ENCODE data around the gene NELFA. TPM values are rescaled to one million over a fixed set of nuclear protein-coding genes. Genes with fewer than 3 reads are reported as not detected.
"Not testable (repeated sequence)": the region's sequence is repeated elsewhere in the genome, so short reads cannot be mapped to it uniquely, and the experiment has no call there.

The NELFA gene
- total RNA-seq, 2 experiments from 2014 or later: 34.7 to 36.2 TPM

DNA sequence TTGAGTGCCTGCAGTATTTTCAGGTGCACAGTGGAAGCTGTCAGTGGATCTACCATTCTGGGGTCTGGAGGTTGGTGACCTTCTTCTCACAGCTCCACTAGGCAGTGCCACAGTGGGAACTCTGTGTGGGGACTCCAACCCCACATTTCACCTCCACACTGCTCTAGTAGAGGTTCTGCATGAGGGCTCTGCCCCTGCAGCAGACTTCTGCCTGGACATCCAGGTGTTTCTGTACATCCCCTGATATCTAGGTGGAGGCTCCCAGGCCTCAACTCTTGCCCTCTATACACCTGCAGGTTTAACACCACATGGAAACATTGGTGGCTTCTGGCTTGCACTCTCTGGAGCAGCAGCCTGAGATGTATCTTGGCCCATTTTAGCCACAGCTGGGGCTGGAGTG, 17.0 kb upstream of the NELFA start:
- Mint-ChIP-seq H3K27me3 (peaks cover 57% of the 10 kb centered on the region), H3K4me1 (no peaks in the 10 kb centered on the region), H3K4me3 (no peak overlapping the region), H3K9me3 (peaks cover 2% of the 10 kb centered on the region), H3K27ac (no peak overlapping the region), H3K36me3 (ENCODE audit: low read depth) (no peaks in the 10 kb centered on the region)
- ChIA-PET POLR2A (no interaction called here), CTCF (no interaction called here)
- no peak for DNase-seq

DNA sequence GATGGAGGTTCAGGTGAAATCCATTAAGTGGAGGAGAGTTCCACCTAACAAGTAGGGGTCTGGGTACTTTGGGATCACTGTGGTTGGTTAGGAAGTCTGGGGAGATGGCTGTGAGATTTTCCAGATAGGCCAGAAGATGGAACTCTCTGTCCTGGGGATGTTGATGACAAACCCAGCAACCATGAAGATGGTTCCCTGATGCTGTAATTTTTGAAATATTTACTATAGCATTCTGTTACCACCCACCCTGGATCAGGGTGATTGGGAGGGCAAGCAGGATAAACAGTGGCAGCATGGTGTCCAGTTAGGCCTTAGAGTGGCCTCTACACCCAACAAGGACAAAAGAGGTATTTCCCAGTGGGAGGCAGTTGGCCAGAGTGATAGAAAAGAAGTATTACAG, 15.9 kb upstream of the NELFA start:
- POLR2A ChIA-PET: no interaction called here
- CTCF ChIA-PET: no interaction called here
- Mint-ChIP-seq H3K9me3 (peaks cover 2% of the 10 kb centered on the region), H3K27me3 (peaks cover 56% of the 10 kb centered on the region), H3K4me1 (no peaks in the 10 kb centered on the region), H3K4me3 (no peak overlapping the region), H3K36me3 (ENCODE audit: low read depth) (no peaks in the 10 kb centered on the region), H3K27ac (no peak overlapping the region)
- no peak for DNase-seq

DNA sequence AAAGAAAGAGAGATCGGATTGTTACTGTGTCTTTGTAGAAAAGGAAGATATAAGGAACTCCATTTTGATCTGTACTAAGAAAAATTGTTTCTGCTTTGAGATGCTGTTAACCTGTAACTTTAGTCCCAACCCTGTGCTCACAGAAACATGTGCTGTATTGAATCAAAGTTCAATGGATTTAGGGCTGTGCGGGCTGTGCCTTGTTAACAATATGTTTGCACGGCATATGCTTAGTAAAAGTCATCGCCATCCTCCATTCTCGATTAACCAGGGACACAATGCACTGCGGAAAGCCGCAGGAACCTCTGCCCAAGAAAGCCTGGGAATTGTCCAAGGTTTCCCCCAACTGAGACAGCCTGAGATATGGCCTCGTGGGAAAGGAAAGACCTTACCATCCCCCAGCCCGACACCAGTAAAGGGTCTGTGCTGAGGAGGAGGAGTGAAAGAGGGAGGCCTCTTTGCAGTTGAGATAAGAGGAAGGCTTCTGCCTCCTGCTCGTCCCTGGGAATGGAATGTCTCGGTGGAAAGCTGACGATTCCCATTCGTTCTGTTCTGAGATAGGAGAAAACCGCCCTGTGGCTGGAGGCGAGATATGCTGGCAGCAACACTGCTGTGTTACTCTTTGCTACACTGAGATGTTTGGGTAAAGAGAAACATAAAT, 12.7 kb upstream of the NELFA start:
- DNase-seq; H3K36me3 Mint-ChIP-seq (ENCODE audit: low read depth); H3K27ac Mint-ChIP-seq; POLR2A ChIA-PET; H3K9me3 Mint-ChIP-seq; H3K4me3 Mint-ChIP-seq; CTCF ChIA-PET; H3K4me1 Mint-ChIP-seq: not testable (repeated sequence)
- peaks cover 39% of the 10 kb centered on the region for H3K27me3 Mint-ChIP-seq

DNA sequence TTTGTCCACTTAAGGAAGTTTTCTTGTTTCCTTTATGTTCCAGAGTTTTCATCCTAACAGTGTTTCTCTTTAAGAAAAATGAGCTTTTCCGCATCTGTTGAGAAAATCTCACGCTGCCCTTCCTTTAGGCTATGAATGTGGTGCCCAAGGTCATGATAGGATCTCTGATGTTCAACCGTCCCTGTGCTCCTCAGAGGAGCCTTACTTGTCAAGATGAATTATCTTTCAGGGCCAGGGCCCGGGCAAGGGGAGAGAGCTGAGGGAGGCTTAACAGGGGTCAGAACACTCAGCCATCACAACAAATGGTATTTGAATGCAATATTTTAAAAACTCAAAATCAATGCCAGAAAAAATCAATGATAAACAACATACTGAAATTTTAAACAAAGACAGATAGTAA, 6.2 kb upstream of the NELFA start:
- ChIA-PET CTCF (no interaction called here), POLR2A (no interaction called here)
- no peaks in the 10 kb centered on the region for H3K9me3 Mint-ChIP-seq
- no peak overlapping the region for H3K4me3 Mint-ChIP-seq
- peaks cover 7% of the 10 kb centered on the region for H3K4me1 Mint-ChIP-seq
- DNase-seq: no peak
- peaks cover 10% of the 10 kb centered on the region for H3K27me3 Mint-ChIP-seq
- no peak overlapping the region for H3K27ac Mint-ChIP-seq
- H3K36me3 Mint-ChIP-seq (ENCODE audit: low read depth): no peaks in the 10 kb centered on the region

DNA sequence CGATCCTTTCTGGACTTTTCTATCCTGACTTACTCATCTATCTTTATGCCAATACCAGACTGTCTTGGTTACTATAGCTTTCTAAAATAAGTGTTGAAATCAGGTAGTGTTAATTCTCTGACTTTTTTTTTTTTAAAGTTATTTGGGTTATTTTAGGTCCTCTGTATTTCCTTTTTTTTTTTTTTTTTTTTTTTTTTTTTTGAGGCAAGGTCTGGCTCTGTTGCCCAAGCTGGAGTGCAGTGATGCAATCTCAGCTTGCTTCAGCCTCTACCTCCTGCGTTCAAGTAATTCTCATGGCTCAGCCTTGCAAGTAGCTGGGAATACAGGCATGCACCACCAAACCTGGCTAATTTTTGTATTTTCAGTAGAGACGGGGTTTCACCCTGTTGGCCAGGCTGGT, 2.8 kb upstream of the NELFA start:
- H3K36me3 Mint-ChIP-seq (ENCODE audit: low read depth): peaks cover 6% of the 10 kb centered on the region
- POLR2A ChIA-PET: no interaction called here

DNA sequence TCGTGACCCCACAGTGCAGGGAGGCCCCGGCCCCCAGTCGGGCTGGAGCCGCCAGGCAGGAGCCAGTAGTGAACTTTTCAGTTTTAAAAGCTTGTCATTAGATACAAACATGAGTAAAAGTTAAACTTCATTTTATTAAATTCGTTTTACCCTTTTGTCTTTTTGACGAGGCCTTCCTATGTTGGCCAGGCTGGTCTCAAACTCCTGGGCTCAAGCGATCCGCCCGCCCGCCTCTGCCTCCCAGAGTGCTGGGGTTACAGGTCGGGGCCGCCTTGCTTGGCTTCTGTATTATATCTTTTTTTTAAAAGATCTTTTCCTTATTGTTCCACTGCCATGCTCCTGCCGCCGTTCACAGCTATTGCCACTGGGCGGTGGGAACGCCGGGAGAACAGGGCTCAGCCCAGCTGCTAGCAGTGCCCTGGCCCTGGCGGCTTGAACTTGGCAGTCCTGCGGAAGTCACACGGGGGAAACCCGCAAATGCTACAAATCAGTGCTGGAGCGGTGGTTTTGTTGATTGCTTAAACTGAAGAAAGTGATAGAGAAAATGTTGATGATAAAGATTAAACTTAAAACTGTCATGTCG, 968 bp upstream of the NELFA start:
- POLR2A ChIA-PET: interaction anchor here (0.9 kb wide), 1 partner anchor 162 kb away, joined by 6 read pairs; no protein-coding TSS in a partner anchor
- Mint-ChIP-seq H3K36me3 (ENCODE audit: low read depth) (peaks cover 19% of the 10 kb centered on the region), H3K4me3 (peak overlapping the region; percentile 89), H3K27me3 (peaks cover 2% of the 10 kb centered on the region), H3K9me3 (no peaks in the 10 kb centered on the region), H3K27ac (peak overlapping the region; percentile 93), H3K4me1 (peaks cover 31% of the 10 kb centered on the region)
- DNase-seq: peak; percentile 61
- CTCF ChIA-PET: interaction anchor here (0.8 to 2.6 kb wide), 2 partner anchors 9 to 133 kb away, joined by 3 to 6 read pairs; no protein-coding TSS in a partner anchor

More for the DNA sequence above, 2.8 kb upstream of the NELFA start:
- peaks cover 2% of the 10 kb centered on the region for H3K27me3 Mint-ChIP-seq
- no peaks in the 10 kb centered on the region for H3K9me3 Mint-ChIP-seq
- no peak overlapping the region for H3K27ac Mint-ChIP-seq
- peaks cover 20% of the 10 kb centered on the region for H3K4me1 Mint-ChIP-seq
- CTCF ChIA-PET: no interaction called here
- no peak overlapping the region for H3K4me3 Mint-ChIP-seq
- DNase-seq: no peak

DNA sequence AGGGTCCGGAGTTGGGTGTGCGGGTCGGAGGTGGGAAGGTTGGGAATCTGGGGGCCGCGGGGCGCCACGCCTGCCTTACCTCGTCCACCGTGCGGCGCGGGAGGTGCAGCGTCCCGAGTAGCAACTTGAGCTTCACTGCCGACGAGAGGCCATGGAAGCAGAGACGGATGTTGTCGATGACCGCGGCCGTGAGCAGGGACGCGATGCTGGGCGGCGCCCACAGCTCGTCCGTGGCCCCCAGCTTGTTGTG, 178 bp downstream of the NELFA start:
- Mint-ChIP-seq H3K9me3 (no peaks in the 10 kb centered on the region), H3K27ac (peak overlapping the region; percentile 93), H3K4me3 (peak overlapping the region; percentile 89), H3K4me1 (peaks cover 31% of the 10 kb centered on the region), H3K36me3 (ENCODE audit: low read depth) (peaks cover 21% of the 10 kb centered on the region), H3K27me3 (peaks cover 2% of the 10 kb centered on the region)
- ChIA-PET CTCF (interaction anchor here (0.6 to 2.6 kb wide), 2 partner anchors 10 to 540 kb away, joined by 3 to 6 read pairs; no protein-coding TSS in a partner anchor), POLR2A (no interaction called here)
- no peak for DNase-seq

DNA sequence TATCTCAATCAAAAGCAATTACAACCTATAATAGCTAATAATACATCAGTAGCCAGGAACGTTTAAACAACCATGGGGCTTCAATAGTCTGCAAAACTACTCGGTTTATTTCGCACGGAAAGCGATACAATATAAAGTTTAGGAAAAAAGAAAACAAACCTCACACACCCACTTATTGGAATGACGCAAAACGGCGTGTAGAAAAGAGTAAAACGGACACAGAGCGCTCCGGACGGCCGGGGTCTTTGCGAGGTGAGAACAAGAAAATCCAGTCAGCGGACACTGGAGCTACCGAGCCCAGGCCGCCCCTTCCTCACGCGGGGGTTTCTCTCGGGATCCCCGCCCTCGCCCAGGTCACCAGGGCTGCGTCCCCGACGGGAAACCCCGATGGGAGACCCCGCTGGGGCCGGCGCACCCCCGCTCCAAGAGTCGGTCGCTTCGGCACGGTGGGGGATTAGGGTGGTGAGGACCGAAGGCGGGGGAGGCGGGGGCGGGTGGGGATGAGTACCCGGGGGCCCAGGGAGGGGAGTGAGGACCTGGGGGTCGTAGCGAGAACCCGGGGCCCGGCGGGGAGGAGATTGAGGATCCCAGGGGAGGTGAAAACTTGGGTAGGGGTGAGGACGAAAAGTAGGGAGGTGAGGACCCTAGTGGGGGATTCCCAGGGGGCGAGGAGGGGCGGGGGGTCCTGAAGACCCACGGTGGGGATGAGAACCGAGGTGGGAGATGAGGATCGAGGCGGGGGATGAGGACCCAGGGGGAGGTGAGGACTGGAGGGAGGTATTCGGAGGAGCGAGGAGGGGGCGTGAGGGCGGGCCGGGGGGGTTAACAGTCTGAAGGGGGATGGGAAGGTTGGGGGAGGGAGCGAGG, 737 bp downstream of the NELFA start:
- no peak for DNase-seq
- POLR2A ChIA-PET: no interaction called here
- CTCF ChIA-PET: interaction anchor here (2.6 kb wide), 1 partner anchor 11 kb away, joined by 6 read pairs; no protein-coding TSS in a partner anchor

DNA sequence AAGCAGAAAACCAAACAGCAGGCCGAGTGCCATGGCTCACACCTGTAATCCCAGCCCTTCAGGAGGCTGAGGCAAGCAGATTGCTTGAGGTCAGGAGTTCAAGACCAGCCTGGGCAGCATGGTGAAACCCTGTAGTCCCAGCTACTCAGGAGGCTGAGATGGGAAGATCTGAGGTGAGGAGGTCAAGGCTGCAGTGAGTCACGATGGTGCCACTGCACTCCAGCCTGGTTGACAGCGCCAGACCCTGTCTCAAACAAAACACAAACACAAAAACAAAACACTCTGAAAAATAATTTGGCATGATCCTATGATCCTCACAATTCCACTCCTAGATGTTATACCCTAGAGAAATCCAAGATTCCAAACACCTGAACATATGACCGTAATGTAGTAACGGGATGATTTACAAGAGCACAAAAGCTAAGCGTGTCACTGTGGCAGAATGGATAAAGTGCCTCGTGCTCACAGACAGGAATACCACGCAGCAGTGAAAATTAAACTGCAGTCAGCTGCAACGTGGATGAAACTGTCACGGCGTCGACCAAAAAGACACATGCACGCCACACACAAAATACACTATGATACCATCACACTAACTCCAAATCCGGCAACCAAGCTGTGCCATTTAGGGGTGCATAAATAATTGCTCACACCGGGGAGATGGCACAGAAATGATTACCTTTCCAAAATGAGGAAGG, 1.7 kb downstream of the NELFA start:
- Mint-ChIP-seq H3K9me3 (no peaks in the 10 kb centered on the region), H3K4me3 (peak overlapping the region; percentile 89), H3K27ac (peak overlapping the region; percentile 91), H3K27me3 (peaks cover 2% of the 10 kb centered on the region), H3K4me1 (peaks cover 43% of the 10 kb centered on the region), H3K36me3 (ENCODE audit: low read depth) (peaks cover 36% of the 10 kb centered on the region)
- POLR2A ChIA-PET: no interaction called here
- no peak for DNase-seq
- CTCF ChIA-PET: interaction anchor here (0.7 to 2.6 kb wide), 2 partner anchors 11 to 80 kb away, joined by 4 to 6 read pairs; no protein-coding TSS in a partner anchor

More for the DNA sequence above, 737 bp downstream of the NELFA start:
- peaks cover 2% of the 10 kb centered on the region for H3K27me3 Mint-ChIP-seq
- H3K27ac Mint-ChIP-seq: peak overlapping the region; percentile 93
- H3K4me3 Mint-ChIP-seq: peak overlapping the region; percentile 89
- no peaks in the 10 kb centered on the region for H3K9me3 Mint-ChIP-seq
- peaks cover 36% of the 10 kb centered on the region for H3K4me1 Mint-ChIP-seq
- peaks cover 26% of the 10 kb centered on the region for H3K36me3 Mint-ChIP-seq (ENCODE audit: low read depth)

DNA sequence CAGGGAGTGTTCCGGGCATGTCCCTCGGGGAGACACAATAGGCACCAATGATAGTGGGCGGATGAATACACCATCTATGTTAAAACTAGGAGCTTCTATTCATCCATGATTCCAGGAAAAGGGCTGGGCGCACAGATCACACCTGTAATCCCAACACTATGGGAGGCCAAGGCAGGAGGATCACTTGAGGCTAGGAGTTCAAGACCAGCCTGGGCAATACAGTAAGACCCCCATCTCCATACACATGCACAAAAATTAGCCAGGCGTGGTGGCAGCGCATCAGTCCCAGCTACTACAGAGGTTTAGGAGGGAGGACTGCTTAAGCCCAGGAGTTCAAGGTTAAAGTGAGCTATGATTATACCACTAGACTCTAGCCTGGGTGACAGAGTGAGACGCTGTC, 2.4 kb downstream of the NELFA start:
- ChIA-PET POLR2A (no interaction called here), CTCF (interaction anchor here (0.7 kb wide), 1 partner anchor 79 kb away, joined by 4 read pairs; no protein-coding TSS in a partner anchor)
- Mint-ChIP-seq H3K27ac (no peak overlapping the region), H3K9me3 (no peaks in the 10 kb centered on the region), H3K36me3 (ENCODE audit: low read depth) (peaks cover 38% of the 10 kb centered on the region), H3K4me3 (peak overlapping the region; percentile 89), H3K4me1 (peaks cover 43% of the 10 kb centered on the region), H3K27me3 (no peaks in the 10 kb centered on the region)
- no peak for DNase-seq

DNA sequence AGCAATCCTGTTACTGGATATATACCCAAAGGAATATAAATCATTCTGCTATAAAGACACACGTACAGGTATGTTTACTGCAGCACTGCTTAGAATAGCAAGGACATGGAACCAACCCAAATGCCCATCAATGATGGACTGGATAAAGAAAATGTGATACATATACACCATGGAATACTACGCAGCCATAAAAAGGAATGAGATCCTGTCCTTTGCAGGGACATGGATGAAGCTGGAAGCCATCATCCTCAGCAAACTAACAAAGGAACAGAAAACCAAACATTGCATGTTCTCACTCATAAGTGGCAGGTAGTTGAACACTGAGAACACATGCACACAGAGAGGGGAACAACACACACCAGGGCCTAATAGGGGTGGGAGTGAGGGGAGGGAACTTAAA, 5.4 kb downstream of the NELFA start:
- H3K27me3 Mint-ChIP-seq, CTCF ChIA-PET: not testable (repeated sequence)
- peaks cover 30% of the 10 kb centered on the region for H3K9me3 Mint-ChIP-seq

DNA sequence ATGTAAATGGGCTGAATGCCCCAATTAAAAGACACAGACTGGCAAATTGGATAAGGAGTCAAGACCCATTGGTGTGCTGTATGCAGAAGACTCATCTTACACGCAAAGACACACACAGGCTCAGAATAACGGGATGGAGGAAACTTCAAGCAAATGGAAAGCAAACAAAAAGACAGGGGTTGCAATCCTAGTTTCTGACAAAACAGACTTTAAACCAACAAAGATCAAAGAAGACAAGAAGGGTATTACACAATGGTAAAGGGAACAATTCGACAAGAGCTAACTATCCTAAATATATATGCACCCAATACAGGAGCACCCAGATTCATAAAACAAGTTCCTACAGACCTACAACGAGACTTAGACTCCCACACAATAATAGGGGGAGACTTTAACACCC, 9.5 kb downstream of the NELFA start:
- CTCF ChIA-PET, DNase-seq, H3K27ac Mint-ChIP-seq, H3K27me3 Mint-ChIP-seq, POLR2A ChIA-PET, H3K4me3 Mint-ChIP-seq: not testable (repeated sequence)
- Mint-ChIP-seq H3K9me3 (peaks cover 51% of the 10 kb centered on the region), H3K4me1 (peaks cover 17% of the 10 kb centered on the region), H3K36me3 (ENCODE audit: low read depth) (peaks cover 78% of the 10 kb centered on the region)

More for the DNA sequence above, 5.4 kb downstream of the NELFA start:
- H3K27ac Mint-ChIP-seq, H3K4me3 Mint-ChIP-seq, POLR2A ChIA-PET, DNase-seq: not testable (repeated sequence)
- Mint-ChIP-seq H3K4me1 (peaks cover 35% of the 10 kb centered on the region), H3K36me3 (ENCODE audit: low read depth) (peaks cover 68% of the 10 kb centered on the region)

DNA sequence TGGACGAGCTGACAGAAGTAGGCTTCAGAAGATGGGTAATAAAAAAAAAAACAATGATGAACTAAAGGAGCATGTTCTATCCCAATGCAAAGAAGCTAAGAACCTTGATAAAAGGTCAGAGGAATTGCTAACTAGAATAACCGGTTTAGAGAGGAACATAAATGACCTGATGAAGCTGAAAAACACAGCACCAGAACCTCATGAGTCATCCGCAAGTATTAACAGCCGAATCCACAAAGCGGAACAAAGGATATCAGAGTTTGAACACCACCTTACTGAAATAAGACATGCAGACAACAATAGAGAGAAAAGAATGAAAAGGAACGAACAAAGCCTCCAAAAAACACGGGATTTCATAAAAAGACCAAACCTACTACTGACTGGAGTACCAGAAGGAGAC, 10.5 kb downstream of the NELFA start:
- Mint-ChIP-seq H3K27ac (no peak overlapping the region), H3K4me3 (no peak overlapping the region), H3K36me3 (ENCODE audit: low read depth) (peaks cover 75% of the 10 kb centered on the region), H3K27me3 (no peaks in the 10 kb centered on the region), H3K4me1 (peaks cover 15% of the 10 kb centered on the region), H3K9me3 (peaks cover 51% of the 10 kb centered on the region)
- ChIA-PET POLR2A (no interaction called here), CTCF (interaction anchor here (0.5 to 0.6 kb wide), 2 partner anchors 244 to 300 kb away, joined by 3 read pairs; partner anchors contain the start of genes HAUS3 and POLN)
- no peak for DNase-seq
